Measurements from ENCODE around the gene TCFL5. TPM values are rescaled to one million over a fixed set of nuclear protein-coding genes. Genes with fewer than 3 reads are reported as not detected.

The TCFL5 gene
- total RNA-seq, 4 donors from 2014 or later = 15.3 to 26.6 (median 20.6) TPM

- no peak for DNase-seq
- WGBS, 2 donors = 79% methylated on average over 16 of the region's 16 CpGs
- intact Hi-C loops (cut with DNase I) = no loop called here
- H3K27ac ChIP-seq = no peak overlapping the region
- peaks cover 0 to 4% of the 10 kb centered on the region in 2 donors for H3K4me1 ChIP-seq
- H3K4me3 ChIP-seq (replicated peaks in 1 of 3) = no peak overlapping the region
- H3K27me3 ChIP-seq = no peaks in the 10 kb centered on the region
- H3K9me3 ChIP-seq = no peaks in the 10 kb centered on the region
- no peak for TF ChIP-seq POLR2A (IDR thresholded peaks at IDR 0.05)
- TF ChIP-seq CTCF (IDR thresholded peaks at IDR 0.05) = peak in 4 of 6 experiments; percentile 10 to 38 (median 12)
- H3K36me3 ChIP-seq = peaks cover 78 to 91% of the 10 kb centered on the region in 2 donors
Observed at GRCh38 chr20:62907384-62908317, 46.0 kb upstream of the TCFL5 start.

- no peak overlapping the region for H3K4me3 ChIP-seq (replicated peaks in 1 of 3)
- no peak for DNase-seq
- H3K9me3 ChIP-seq = no peaks in the 10 kb centered on the region
- intact Hi-C loops (cut with DNase I) = no loop called here
- H3K4me1 ChIP-seq = peaks cover 0 to 4% of the 10 kb centered on the region in 2 donors
- no peak overlapping the region for H3K27ac ChIP-seq
- WGBS, 2 donors = 91% methylated on average over 31 of the region's 31 CpGs
- no peaks in the 10 kb centered on the region for H3K27me3 ChIP-seq
- peaks cover 81 to 95% of the 10 kb centered on the region in 2 donors for H3K36me3 ChIP-seq
- no peak for TF ChIP-seq POLR2A (IDR thresholded peaks at IDR 0.05)
- no peak for TF ChIP-seq CTCF (IDR thresholded peaks at IDR 0.05)
Observed at GRCh38 chr20:62906647-62907375, 45.2 kb upstream of the TCFL5 start.

GRCh38 chr20:62906209-62906608, 44.6 kb upstream of the TCFL5 start:
- H3K36me3 ChIP-seq = peaks cover 83 to 91% of the 10 kb centered on the region in 2 donors
- no peaks in the 10 kb centered on the region for H3K27me3 ChIP-seq
- H3K4me1 ChIP-seq = peaks cover 0 to 4% of the 10 kb centered on the region in 2 donors
- H3K27ac ChIP-seq = no peak overlapping the region
- intact Hi-C loops (cut with DNase I) = no loop called here
- H3K9me3 ChIP-seq = no peaks in the 10 kb centered on the region
- no peak overlapping the region for H3K4me3 ChIP-seq (replicated peaks in 1 of 3)
- no peak for DNase-seq
- 93 to 94% methylated on average over 16 of the region's 16 CpGs for WGBS, 2 donors
- TF ChIP-seq CTCF (IDR thresholded peaks at IDR 0.05) (no peak), POLR2A (IDR thresholded peaks at IDR 0.05) (no peak)

GRCh38 chr20:62905536-62906117, 44.0 kb upstream of the TCFL5 start:
- Histone ChIP-seq H3K9me3 (no peaks in the 10 kb centered on the region), H3K4me3 (replicated peaks in 1 of 3) (no peak overlapping the region), H3K36me3 (peaks cover 81 to 85% of the 10 kb centered on the region in 2 donors), H3K4me1 (peaks cover under 1 to 8% of the 10 kb centered on the region in 2 donors), H3K27me3 (no peaks in the 10 kb centered on the region), H3K27ac (no peak overlapping the region)
- WGBS, 2 donors = 86 to 91% methylated on average over 17 of the region's 17 CpGs
- TF ChIP-seq CTCF (IDR thresholded peaks at IDR 0.05) (no peak), POLR2A (IDR thresholded peaks at IDR 0.05) (no peak)
- intact Hi-C loops (cut with DNase I) = no loop called here
- DNase-seq = no peak
